K562 (cell line): ENCODE results near the gene METAP1D.

Source experiments
- CHD2 ChIP-seq: IDR thresholded peaks from 2 replicates; pipeline ENCODE4 v1.6.1; 2011; ENCODE audit warnings: low read depth, low read length
- MEF2D ChIP-seq: conservative IDR thresholded peaks from 2 replicates; pipeline ENCODE4 v1.6.1; 2016; ENCODE audit warnings: low read depth, missing genetic modification characterization, missing compliant biosample characterization
- POLR2A ChIP-seq: fragments of 450-650 bp; conservative IDR thresholded peaks from 2 replicates; pipeline ENCODE4 v1.6.1; 2016

GRCh38 chr2:172120118-172120517, 120.4 kb downstream of the METAP1D start:
- TF ChIP-seq MEF2D (tag) = no peak
- TF ChIP-seq POLR2A = no peak
- TF ChIP-seq CHD2 = no peak
